Measurements from ENCODE around the gene RPL27. TPM values are rescaled to one million over a fixed set of nuclear protein-coding genes. Genes with fewer than 3 reads are reported as not detected.

RPL27 gene
- total RNA-seq, 2 experiments from 2014 or later, result 1,923 to 1,951 TPM

DNA sequence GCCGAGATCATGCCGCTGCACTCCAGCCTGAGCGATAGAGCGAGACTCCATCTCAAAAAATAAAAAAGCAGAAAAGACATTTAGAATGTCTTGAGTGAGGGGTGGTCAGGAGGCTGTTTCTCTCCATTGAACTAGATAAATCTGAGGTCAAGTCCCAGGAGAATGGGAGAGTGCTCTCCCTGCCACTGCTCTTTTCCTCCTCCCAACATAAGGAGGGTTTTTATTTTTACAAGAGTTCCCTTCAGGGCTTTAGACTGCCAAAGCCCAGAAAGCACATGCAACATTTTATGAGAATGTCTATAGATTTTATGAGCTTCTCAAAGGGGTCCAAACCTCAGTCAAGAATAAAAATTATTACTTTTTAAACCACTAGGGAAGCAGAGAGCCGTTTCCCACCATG is 28.4 kb downstream of the RPL27 start:
- DNase-seq (peak in 1 of 14 experiments; percentile 40), ATAC-seq (ENCODE audit: poor library complexity) (no peak)
- no peaks in the 10 kb centered on the region for H3K9me3 Mint-ChIP-seq
- ChIA-PET POLR2A (interaction anchor here (1.5 kb wide), 1 partner anchor 341 kb away, joined by 3 read pairs; no protein-coding TSS in a partner anchor), CTCF (interaction anchor here (1.2 kb wide), 1 partner anchor 28 kb away, joined by 4 read pairs; the partner anchor contains the start of gene RPL27)
- no peak overlapping the region for H3K27ac ChIP-seq (ENCODE audit: low read depth in 1 of 2, low read length in 2 of 2)
- H3K4me3 Mint-ChIP-seq, result peak overlapping the region; percentile 75
- H3K36me3 Mint-ChIP-seq (ENCODE audit: low read depth), result no peaks in the 10 kb centered on the region
- H3K9me3 ChIP-seq (ENCODE audit: control insufficient read depth in 1 of 2, insufficient read depth in 1 of 2, low read length in 2 of 2), result no peaks in the 10 kb centered on the region
- H3K27me3 Mint-ChIP-seq, result no peaks in the 10 kb centered on the region
- no peaks in the 10 kb centered on the region for H3K27me3 ChIP-seq (ENCODE audit: control insufficient read depth in 1 of 2, insufficient read depth in 2 of 2, low read length in 2 of 2)
- no peaks in the 10 kb centered on the region for H3K36me3 ChIP-seq (ENCODE audit: insufficient read depth, low read length)
- H3K27ac Mint-ChIP-seq, result no peak overlapping the region
- intact Hi-C loops (cut with DNase I, micrococcal nuclease), result loop anchor here (5.0 to 10.0 kb wide), 3 partner anchors 98 to 141 kb away; partner anchors contain the start of gene BRCA1 (in 2 of the 2)
- no peak overlapping the region for H3K4me3 ChIP-seq (ENCODE audit: low read length)
- peaks cover 30% of the 10 kb centered on the region for H3K4me1 ChIP-seq (ENCODE audit: insufficient read depth, low read length)
- TF ChIP-seq CTCF (IDR thresholded peaks at IDR 0.05), result no peak
- H3K4me1 Mint-ChIP-seq (ENCODE audit: low read depth), result peaks cover 12% of the 10 kb centered on the region

DNA sequence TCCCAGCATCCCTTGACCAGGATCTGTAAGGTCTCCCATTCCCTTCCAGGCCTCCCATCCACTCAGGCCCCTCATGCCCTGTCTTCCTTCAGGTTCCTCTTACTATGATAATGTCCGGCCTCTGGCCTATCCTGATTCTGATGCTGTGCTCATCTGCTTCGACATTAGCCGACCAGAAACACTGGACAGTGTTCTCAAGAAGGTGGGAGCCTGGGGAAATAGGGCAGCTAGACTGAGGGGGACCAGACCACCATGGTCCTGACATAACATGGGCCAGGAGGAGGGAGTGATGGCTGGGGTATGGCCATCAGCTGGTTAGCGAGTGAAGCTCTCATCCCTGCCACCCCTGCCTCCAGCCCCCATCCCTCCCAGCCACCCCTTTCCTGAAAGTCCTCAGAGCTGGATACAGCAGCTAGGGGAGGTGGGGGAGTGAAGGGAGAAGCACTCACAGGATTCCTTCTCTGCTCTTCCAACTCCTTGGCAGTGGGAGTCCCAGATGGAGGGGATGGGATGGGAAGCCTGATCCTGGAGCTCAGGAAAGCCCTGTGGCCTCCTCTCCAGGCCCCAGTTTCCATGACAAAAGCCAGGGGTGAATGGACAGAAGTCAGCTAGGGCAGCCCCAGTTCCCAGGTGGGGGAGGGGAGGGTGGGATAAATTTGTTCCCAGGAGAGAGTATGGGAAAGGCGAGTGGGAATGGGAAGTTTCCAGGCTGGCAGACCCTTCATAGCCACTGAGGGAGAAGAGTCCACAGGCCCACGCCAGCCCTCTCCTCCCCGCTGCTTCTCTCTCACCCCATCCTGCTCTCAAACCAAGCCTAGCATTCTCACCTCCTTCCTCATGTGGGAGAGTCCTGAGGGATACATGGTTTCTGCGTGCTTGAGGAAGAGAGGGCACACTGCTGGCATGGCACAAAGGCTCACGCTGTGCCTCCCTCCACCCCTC is 29.1 kb downstream of the RPL27 start:
- POLR2A ChIA-PET, result no interaction called here
- peak in 1 of 14 experiments; percentile 18 for DNase-seq

More for the DNA sequence above, 29.1 kb downstream of the RPL27 start:
- Histone ChIP-seq H3K27me3 (ENCODE audit: control insufficient read depth in 1 of 2, insufficient read depth in 2 of 2, low read length in 2 of 2) (no peaks in the 10 kb centered on the region), H3K4me3 (ENCODE audit: low read length) (no peak overlapping the region), H3K27ac (ENCODE audit: low read depth in 1 of 2, low read length in 2 of 2) (no peak overlapping the region), H3K36me3 (ENCODE audit: insufficient read depth, low read length) (no peaks in the 10 kb centered on the region), H3K9me3 (ENCODE audit: control insufficient read depth in 1 of 2, insufficient read depth in 1 of 2, low read length in 2 of 2) (no peaks in the 10 kb centered on the region), H3K4me1 (ENCODE audit: insufficient read depth, low read length) (peaks cover 27% of the 10 kb centered on the region)
- H3K4me3 Mint-ChIP-seq, result peak overlapping the region; percentile 73
- H3K36me3 Mint-ChIP-seq (ENCODE audit: low read depth), result no peaks in the 10 kb centered on the region
- H3K9me3 Mint-ChIP-seq, result no peaks in the 10 kb centered on the region
- intact Hi-C loops (cut with DNase I, micrococcal nuclease), result loop anchor here (5.0 to 10.0 kb wide), 3 partner anchors 97 to 140 kb away; partner anchors contain the start of gene BRCA1 (in 2 of the 2)
- no peak for ATAC-seq (ENCODE audit: poor library complexity)
- CTCF ChIA-PET, result interaction anchor here (1.2 kb wide), 1 partner anchor 29 kb away, joined by 4 read pairs; the partner anchor contains the start of gene RPL27
- no peak overlapping the region for H3K27ac Mint-ChIP-seq
- no peaks in the 10 kb centered on the region for H3K27me3 Mint-ChIP-seq
- peaks cover 9% of the 10 kb centered on the region for H3K4me1 Mint-ChIP-seq (ENCODE audit: low read depth)
- no peak for TF ChIP-seq CTCF (IDR thresholded peaks at IDR 0.05)

Measured in CD4-positive, alpha-beta T cell (primary cell).